Stimulated activated CD4-positive, alpha-beta T cell treated with anti-CD3 and anti-CD28 coated beads, Interleukin-4, amount 100 ng/mL, for 4 hours (primary cell): Measurements from ENCODE around the gene ZNF616.
"Not testable (repeated sequence)": the region's sequence is repeated elsewhere in the genome, so short reads cannot be mapped to it uniquely, and the experiment has no call there.

Experiments used
- DNase-seq, 2 experiments: peaks; one replicate each; pipeline ENCODE4 v3.0.0-alpha.2; 2020

Gene ZNF616

DNA sequence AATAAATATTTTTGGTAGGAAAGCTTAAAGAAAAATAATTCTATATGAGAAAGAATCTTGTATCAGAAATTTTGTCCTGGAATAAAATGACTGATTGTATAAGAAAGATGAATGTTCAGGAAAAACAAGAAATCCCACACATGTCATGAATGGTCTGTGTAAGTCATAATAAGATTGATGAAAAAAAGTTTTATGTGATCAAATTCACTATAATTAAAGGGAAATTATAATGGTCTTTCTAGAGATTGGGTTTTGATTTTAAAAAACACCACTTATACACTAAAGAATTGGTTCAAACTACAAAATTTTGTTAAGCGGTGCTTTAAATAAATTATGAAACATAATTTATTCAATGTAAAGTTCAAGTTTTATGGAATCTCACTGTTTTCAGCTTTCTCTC is 37.0 kb downstream of the ZNF616 start:
- DNase-seq, result no peak

DNA sequence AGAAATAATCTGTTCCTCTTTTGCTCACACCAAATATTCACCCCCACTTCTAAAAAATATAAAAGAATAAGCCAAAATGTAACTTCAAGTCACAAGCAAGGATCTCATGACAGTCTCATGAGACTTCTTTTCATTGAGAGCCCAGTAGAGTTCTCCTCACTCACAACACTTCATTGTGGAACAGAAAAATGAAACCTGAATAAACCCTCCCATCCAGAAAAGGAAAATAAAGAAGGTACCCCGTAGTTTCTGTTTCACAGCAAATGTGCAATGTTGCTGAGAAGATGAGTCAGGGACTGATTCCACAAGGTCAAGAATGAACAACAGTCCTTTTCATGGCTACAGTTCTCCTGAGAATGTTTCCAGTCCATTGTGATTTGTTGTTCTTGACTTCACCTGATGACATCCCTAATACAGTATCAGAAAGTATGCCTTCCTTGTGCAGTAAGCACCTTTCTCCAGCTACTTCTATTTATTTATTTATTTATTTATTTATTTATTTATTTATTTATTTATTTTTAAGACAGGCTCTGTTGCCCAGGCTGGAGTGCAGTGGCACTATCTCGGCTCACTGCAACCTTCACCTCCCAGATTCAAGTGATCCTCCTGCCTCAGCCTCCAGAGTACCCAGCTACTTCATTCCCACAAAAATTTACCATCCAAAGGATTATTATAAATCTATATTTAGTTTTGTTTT is 37.7 kb downstream of the ZNF616 start:
- DNase-seq, result no peak

DNA sequence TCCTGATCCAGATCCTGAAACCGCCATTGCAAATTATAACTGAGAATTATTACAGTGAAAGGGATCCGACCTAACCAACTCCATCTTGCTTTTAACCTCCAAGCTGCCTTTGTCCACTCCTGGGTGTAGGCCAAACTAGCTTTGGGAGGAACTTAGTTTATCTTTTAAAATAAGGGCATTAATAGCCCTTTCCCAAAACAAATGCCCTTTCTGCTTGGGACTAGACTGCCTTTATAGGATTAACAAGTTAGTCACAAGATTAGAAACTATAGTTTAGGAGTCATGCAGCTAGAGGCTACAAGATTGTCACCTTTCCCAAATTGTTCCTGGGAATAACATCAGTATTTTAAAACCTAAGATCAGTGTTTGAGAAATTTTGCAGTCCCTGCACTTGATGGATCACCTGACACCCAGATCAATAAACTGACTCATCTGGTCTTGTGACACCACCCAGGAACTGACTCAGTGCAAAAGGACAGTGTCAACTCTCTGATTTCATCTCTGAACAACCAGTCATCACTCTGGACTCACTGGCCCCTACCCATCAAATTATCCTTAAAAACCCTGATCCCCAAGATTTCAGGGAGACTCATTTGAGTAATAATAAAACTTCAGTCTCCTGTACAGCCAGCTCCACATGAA is 40.1 kb downstream of the ZNF616 start:
- no peak for DNase-seq

DNA sequence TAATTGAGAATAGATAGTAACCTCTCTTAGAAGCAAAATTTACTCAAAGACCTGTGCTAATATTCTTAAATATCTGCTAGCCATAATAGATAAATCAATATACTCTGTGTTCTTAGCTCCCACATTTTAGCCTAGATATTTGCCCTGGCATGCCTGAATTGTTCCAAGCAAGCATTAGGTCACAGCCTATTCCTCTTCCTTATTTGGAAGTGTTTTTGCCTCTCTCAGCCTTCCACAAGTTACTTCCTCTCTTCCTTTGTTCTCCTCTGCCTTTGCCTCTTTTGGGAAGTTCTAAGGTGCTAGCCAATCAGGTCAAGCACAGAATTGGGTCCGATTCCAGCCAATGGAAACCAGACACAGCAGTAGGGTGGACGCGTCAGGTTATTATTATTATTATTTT is 43.3 kb downstream of the ZNF616 start:
- not testable (repeated sequence) for DNase-seq

DNA sequence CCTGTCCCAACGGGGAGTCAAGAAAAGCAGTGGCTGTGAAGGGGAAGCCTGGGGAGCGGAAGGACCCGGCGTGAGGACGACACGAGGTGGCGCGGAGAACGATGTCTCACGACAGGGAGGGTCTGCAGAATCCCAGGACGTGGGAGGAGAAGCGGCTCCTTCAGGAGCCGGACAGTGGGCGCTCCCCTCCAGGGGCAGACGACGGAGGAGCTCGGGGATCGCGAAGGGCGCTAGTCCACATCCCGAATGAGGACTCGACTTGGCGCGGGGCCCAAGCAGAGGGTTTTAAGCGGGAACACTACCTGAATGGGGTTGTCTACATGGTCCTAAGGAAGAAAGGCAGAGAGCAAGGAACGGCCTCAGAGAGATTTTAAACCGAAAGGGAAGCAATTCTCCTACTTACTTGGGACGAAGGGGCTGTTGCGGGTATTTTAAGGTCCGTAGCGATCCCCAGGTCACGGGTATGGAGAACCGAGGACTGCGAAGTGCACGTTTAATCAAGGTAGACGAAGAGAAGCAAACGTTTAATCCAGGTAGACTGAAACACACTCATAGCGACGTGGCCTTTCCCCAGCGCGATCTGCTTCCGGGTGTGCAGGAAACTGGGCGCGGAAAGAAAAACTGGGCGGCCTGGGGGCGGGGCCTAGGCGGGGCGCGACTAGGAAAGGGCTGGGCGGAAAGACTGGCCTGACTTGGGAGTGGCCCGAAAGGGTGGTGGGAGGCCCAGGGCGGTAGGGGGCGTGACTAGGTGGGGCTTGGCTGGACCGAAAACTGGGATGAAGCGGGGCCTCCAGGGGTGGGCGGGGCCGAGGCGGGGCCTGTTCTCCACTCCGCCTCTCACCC is 44.3 kb downstream of the ZNF616 start, which contains the start of gene ZNF841:
Gene ZNF841, minus strand, starts transcription at position 594 of the 843 bp plus-strand sequence. CDS start 10,964 bp downstream, outside the sequence.
- DNase-seq, result peak; percentile 83 to 85

DNA sequence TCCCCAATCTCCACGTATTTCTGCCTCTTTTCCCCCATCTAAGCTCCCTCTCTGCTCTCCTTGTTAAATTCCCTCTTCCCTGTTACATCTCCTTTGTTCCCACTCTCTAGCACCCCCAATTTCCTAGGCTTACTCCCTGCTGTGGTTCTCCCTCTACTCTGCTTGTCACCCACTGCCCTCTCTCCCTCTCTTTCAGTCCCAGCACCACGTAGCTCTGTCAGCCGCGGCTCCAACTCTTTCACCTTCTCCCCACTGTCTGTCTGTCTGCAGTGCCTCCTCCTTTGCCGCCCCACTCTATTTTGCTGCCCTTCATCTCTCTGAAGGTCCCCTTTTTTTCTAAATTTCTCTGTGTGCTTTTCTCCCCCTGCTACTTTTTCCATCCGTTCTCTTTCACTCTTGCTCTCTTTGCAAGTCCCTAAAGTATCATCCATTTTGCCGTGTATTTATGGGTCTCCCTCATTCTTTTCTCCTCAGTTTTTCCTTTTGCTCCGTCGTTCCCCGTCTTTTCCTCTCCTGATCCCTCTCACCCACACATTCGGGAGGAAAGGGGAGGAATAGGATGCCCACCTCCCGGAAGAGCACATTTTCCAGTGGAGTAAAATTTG is 45.1 kb downstream of the ZNF616 start:
- no peak for DNase-seq

DNA sequence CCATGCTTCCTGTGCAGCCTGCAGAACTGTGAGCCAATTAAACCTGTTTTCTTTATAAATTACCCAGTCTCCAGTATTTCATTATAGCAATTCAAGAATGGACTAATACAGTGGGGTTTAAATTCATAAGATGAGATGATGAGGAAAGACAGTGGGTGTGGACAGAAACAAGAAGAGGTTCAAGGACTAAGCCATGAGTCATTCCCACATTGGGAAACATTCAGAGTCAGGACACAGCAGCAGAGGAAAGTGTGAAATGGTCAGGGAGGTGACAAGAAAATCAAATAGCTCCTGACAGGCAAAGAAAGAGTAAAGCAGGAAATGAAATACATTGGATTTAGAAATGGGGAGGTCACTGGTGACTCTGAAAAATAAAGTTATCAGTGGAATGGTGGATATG is 53.3 kb downstream of the ZNF616 start:
- DNase-seq, result no peak

DNA sequence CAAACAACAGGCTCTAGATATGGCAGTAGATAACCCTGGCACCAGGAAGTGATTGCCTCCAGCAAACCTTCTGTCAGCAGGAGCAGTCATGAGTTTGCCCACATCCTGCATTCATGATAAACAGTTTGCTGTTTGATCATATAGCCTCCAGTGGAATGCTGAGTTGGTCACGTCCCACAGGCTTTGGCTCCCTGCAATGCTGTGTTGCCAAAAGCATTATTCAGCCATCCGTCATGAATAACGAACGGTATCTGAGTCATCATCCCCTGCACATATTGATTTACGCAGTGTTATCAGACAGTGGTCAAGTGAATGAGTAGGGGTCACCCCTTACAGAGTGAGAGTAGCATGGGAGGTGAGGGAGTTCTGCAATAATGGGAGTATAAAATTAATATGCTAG is 69.2 kb downstream of the ZNF616 start:
- DNase-seq, result no peak

DNA sequence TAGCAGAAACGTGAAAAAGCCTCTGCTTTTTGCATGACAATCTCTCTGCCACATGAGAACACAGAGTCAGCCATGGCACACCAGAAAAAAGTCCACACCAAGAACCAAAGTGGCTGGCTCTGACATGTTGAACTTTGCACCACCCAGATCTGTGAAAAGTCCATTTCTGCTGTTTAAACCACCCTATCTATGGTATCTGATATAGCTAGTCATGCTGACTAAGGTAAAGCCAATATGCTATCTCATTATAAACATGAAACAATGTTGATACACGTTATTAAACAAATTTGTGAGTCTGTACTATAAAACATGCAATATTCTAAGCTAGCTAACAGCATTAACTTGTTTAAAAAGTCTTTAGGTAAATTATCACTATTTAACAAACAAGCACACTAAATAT is 70.1 kb downstream of the ZNF616 start:
- no peak for DNase-seq

DNA sequence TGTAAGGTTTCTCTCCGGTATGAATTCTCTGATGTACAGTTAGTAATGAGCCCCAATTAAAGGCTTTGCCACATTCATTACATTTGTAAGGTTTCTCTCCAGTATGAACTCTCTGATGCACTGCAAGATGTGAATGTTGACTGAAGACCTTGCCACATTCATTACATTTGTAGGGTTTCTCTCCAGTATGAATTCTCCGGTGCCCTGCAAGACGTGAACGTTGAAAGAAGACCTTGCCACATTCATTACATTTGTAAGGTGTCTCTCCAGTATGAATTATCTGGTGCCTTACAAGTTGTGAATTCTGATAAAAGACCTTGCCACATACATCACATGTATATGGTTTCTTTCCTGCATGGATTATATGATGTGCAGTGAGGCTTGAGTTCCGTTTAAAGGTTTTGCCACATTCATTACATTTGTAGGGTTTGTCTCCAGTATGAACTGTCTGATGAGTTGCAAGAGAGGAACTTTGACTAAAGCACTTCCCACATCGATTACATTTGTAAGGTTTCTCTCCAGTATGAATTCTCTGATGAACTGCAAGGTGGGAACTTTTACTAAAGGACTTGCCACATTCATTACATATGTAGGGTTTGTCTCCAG is 73.4 kb downstream of the ZNF616 start:
- DNase-seq, result no peak

DNA sequence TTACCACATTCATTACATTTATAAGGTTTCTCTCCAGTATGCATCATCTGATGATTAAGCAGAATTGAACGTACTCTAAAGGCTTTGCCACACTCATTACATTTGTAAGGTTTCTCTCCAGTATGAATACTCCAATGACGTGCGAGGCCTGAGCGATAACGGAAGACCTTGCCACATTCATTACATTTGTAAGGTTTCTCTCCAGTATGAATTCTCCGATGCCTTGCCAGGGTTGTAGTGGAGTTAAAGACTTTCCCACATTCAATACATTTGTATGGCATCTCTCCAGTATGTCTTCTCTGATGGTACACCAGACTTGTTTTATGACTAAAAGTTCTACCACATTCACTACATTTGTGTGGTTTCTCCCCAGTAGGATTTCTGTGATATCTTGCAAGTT is 74.3 kb downstream of the ZNF616 start:
- no peak for DNase-seq
